ENCODE measurements around the gene MAP2K1. TPM values are rescaled to one million over a fixed set of nuclear protein-coding genes. Genes with fewer than 3 reads are reported as not detected.
"Not testable (repeated sequence)": the region's sequence is repeated elsewhere in the genome, so short reads cannot be mapped to it uniquely, and the experiment has no call there.

Gene MAP2K1
- total RNA-seq (2021): 53.4 and 56.8 TPM in 2 replicates
- Bru-seq, nascent RNA: percentile 79 among the genes with signal in this experiment
- BruChase-seq, experiment 1, labeled RNA remaining after a 2-hour chase: percentile 79 among the genes with signal in this experiment
- BruChase-seq, experiment 2, labeled RNA remaining after a 6-hour chase: percentile 88 among the genes with signal in this experiment
- long read RNA-seq, transcript MAP2K1-201 (11 exons, 3,410 nt): major isoform, 22 of 36 reads
- long read RNA-seq, partial matches to known transcripts: 7 of 36 reads
- long read RNA-seq, other reads (novel, unspliced or antisense): 6 of 36 reads

DNA sequence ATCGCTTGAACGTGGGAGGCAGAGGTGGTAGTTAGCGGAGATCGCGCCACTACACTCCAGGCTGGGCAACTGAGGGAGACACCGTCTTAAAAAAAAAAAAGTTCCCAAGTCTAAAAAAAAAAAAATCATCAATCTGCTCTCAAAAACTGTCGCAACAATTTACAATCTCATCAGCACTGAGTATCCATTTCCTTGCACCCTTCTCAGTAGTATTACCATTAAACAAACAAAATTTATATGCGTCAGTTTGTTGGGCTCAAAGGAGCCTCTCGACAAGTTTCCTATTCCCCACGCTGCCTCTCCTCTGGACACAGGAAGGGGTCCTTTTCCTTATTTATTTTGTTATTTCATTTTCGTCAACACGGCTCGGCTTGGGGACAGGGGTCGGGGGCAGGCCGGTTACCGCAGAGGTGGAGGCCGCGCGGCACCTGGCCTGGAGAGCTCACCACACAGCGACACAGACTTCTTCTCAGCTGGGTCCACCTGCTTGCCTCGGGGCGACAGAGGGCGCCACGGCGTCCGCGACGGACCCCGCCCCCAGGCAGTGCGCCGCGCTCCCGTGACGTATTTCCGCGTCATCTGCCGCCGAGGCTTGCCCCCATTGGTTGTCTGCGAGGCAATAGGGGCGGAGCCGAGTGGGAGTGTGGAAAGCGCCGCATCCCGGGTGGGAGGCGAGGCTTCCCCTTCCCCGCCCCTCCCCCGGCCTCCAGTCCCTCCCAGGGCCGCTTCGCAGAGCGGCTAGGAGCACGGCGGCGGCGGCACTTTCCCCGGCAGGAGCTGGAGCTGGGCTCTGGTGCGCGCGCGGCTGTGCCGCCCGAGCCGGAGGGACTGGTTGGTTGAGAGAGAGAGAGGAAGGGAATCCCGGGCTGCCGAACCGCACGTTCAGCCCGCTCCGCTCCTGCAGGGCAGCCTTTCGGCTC lies at the start of gene MAP2K1:
TSS of gene MAP2K1 (plus strand) at position 709 of the 920 bp plus-strand sequence. CDS start 436 bp downstream, outside the sequence.
- intact Hi-C loops (cut with micrococcal nuclease; ENCODE audit: unreplicated experiment): loop anchor here (2.0 kb wide), 1 partner anchor 110 kb away; the partner anchor contains the start of gene SNAPC5
- H3K27ac ChIP-seq (ENCODE audit: low read depth, low read length, poor library complexity, severe bottlenecking): peak within 1 kb of the TSS; percentile 87

DNA sequence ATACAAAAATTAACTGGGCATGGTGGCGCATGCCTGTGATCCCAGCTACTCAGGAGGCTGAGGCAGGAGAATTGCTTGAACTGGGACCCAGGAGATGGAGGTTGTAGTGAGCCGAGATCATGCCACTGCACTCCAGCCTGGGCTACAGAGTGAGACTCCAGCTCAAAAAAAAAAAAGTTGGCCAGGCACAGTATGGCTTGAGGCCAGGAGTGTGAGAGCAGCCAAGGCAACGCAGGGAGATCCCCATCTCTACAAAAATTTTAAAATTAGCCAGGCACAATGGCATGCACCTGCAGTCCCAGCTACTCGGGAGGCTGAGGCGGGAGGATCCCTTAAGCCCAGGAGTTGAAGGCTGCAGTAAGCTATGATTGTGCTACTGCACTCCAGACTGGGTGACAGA lies 38.2 kb upstream of the MAP2K1 start:
- POLR2A ChIA-PET (ENCODE audit: low non-redundant PET): not testable (repeated sequence)
- CTCF ChIA-PET: interaction anchor here (0.7 kb wide), 1 partner anchor 258 kb away, joined by 3 read pairs; no protein-coding TSS in a partner anchor

More for the DNA sequence above, at the start of gene MAP2K1:
- TSS peak; percentile 91 for BruUV-seq (replicated peaks)
- Histone ChIP-seq H3K4me3 (ENCODE audit: low read depth, low read length, poor library complexity, severe bottlenecking) (peak within 1 kb of the TSS; percentile 99), H3K9me3 (ENCODE audit: low read depth, low read length, poor library complexity, severe bottlenecking) (no peaks in the 10 kb centered on the region), H3K36me3 (ENCODE audit: insufficient read depth, low read length, poor library complexity, severe bottlenecking) (no peaks in the 10 kb centered on the region), H3K4me1 (ENCODE audit: insufficient read depth, low read length, poor library complexity, severe bottlenecking) (peaks cover 9% of the 10 kb centered on the region), H3K27me3 (replicated peaks; ENCODE audit: insufficient read depth, low read depth, low read length, poor library complexity) (no peaks in the 10 kb centered on the region)
- ChIA-PET POLR2A (ENCODE audit: low non-redundant PET) (interaction anchor here (0.6 to 1.0 kb wide), 4 partner anchors 17 to 1668 kb away, joined by 4 to 16 read pairs (median 6); no protein-coding TSS in a partner anchor), CTCF (interaction anchor here (0.8 to 2.1 kb wide), 3 partner anchors 32 to 112 kb away, joined by 3 to 24 read pairs (median 6); partner anchors contain the start of gene SNAPC5)
- TF ChIP-seq EZH2 (IDR thresholded peaks at IDR 0.05; ENCODE audit: borderline replicate concordance, low read depth, low read length, poor library complexity, severe bottlenecking): no peak
- TF ChIP-seq, protein P1, sequence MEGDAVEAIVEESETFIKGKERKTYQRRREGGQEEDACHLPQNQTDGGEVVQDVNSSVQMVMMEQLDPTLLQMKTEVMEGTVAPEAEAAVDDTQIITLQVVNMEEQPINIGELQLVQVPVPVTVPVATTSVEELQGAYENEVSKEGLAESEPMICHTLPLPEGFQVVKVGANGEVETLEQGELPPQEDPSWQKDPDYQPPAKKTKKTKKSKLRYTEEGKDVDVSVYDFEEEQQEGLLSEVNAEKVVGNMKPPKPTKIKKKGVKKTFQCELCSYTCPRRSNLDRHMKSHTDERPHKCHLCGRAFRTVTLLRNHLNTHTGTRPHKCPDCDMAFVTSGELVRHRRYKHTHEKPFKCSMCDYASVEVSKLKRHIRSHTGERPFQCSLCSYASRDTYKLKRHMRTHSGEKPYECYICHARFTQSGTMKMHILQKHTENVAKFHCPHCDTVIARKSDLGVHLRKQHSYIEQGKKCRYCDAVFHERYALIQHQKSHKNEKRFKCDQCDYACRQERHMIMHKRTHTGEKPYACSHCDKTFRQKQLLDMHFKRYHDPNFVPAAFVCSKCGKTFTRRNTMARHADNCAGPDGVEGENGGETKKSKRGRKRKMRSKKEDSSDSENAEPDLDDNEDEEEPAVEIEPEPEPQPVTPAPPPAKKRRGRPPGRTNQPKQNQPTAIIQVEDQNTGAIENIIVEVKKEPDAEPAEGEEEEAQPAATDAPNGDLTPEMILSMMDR (conservative IDR thresholded peaks at IDR 0.05; ENCODE audit: low read depth, low read length): peak; percentile 90
- DNase-seq (ENCODE audit: low spot score): peak; percentile 99

DNA sequence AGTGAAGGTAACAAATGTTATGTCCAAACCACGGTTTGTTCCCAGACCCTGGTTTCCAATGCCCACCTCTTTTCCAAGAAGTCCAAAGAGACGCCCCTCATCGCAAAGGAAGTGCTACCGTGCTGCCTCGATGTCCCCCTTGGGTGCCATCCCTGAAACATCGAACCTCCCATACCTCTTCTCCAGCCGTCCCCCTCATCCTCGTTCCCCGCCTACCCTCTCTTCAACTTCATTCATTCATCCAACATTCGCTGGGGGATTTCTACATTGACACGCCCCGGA lies 30.7 kb upstream of the MAP2K1 start:
- no peak for DNase-seq (ENCODE audit: low spot score)
- peaks cover 20% of the 10 kb centered on the region for H3K36me3 ChIP-seq (ENCODE audit: insufficient read depth, low read length, poor library complexity, severe bottlenecking)
- peak overlapping the region; percentile 86 for H3K4me3 ChIP-seq (ENCODE audit: low read depth, low read length, poor library complexity, severe bottlenecking)
- H3K4me1 ChIP-seq (ENCODE audit: insufficient read depth, low read length, poor library complexity, severe bottlenecking): peaks cover 9% of the 10 kb centered on the region
- TF ChIP-seq, protein P1 (conservative IDR thresholded peaks at IDR 0.05; ENCODE audit: low read depth, low read length): no peak
- no peak for TF ChIP-seq EZH2 (IDR thresholded peaks at IDR 0.05; ENCODE audit: borderline replicate concordance, low read depth, low read length, poor library complexity, severe bottlenecking)
- no peaks in the 10 kb centered on the region for H3K9me3 ChIP-seq (ENCODE audit: low read depth, low read length, poor library complexity, severe bottlenecking)
- no peaks in the 10 kb centered on the region for H3K27me3 ChIP-seq (replicated peaks; ENCODE audit: insufficient read depth, low read depth, low read length, poor library complexity)
- ChIA-PET CTCF (no interaction called here), POLR2A (ENCODE audit: low non-redundant PET) (no interaction called here)
- intact Hi-C loops (cut with micrococcal nuclease; ENCODE audit: unreplicated experiment): loop anchor here (2.0 kb wide), 1 partner anchor 141 kb away; the partner anchor contains the start of gene SNAPC5
- peak overlapping the region; percentile 93 for H3K27ac ChIP-seq (ENCODE audit: low read depth, low read length, poor library complexity, severe bottlenecking)
- BruUV-seq (replicated peaks): TSS peak; percentile 70

More for the DNA sequence above, 38.2 kb upstream of the MAP2K1 start:
- H3K27ac ChIP-seq (ENCODE audit: low read depth, low read length, poor library complexity, severe bottlenecking); H3K9me3 ChIP-seq (ENCODE audit: low read depth, low read length, poor library complexity, severe bottlenecking); DNase-seq (ENCODE audit: low spot score); BruUV-seq (replicated peaks); intact Hi-C loops (cut with micrococcal nuclease; ENCODE audit: unreplicated experiment); H3K27me3 ChIP-seq (replicated peaks; ENCODE audit: insufficient read depth, low read depth, low read length, poor library complexity); H3K4me3 ChIP-seq (ENCODE audit: low read depth, low read length, poor library complexity, severe bottlenecking); H3K4me1 ChIP-seq (ENCODE audit: insufficient read depth, low read length, poor library complexity, severe bottlenecking): not testable (repeated sequence)
- H3K36me3 ChIP-seq (ENCODE audit: insufficient read depth, low read length, poor library complexity, severe bottlenecking): peaks cover 63% of the 10 kb centered on the region

Data from A673 (cell line).